Stimulated activated CD4-positive, alpha-beta T cell treated with anti-CD3 and anti-CD28 coated beads, Interleukin-1b, Interleukin-23, amount 100 ng/mL, for 24 hours (primary cell): ENCODE results near the gene CBX7.

Experiments used
- DNase-seq, 4 experiments: peaks; one replicate each; pipeline ENCODE4 v3.0.0-alpha.2; 2020; ENCODE audit warnings: low read depth in 4 of 4, low spot score in 1 of 4

CBX7 gene

GRCh38 chr22:39148026-39148726 lies 4.3 kb downstream of the CBX7 start:
- no peak for DNase-seq

DNA sequence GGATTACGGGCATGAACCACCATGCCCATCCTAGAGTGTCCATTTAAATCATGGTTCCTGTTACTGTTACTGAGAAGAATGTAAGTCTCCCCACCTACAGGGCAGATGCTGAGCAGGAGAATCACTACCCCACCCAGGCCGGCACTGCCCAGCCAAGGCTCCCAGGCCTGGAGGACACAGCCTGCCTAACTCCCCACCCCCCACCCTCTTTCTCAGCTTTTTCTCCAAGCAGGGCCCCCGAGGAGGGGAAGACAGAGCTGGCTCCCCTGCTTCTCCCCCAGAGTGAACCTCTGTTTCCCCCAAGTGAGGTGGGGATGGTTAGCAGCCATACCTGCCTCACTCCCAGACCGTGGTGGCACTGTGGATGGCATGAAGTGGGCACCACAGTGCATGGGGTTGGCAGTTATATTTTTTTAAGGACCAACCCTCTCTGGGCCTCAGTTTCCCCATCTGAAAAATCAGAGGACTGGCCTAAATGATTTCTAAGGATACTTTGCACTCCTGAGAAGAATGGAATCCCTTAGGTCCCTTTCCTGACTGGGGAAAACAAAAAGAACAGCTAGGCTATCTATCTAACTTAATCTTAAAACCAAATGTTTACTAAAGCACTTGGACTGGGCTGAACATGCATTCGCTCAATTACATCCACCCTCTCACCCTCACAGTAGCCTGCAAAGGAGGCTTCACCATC lies 5.0 kb downstream of the CBX7 start:
- no peak for DNase-seq

- DNase-seq: no peak
Measured at GRCh38 chr22:39146256-39147101, 6.0 kb downstream of the CBX7 start.

DNA sequence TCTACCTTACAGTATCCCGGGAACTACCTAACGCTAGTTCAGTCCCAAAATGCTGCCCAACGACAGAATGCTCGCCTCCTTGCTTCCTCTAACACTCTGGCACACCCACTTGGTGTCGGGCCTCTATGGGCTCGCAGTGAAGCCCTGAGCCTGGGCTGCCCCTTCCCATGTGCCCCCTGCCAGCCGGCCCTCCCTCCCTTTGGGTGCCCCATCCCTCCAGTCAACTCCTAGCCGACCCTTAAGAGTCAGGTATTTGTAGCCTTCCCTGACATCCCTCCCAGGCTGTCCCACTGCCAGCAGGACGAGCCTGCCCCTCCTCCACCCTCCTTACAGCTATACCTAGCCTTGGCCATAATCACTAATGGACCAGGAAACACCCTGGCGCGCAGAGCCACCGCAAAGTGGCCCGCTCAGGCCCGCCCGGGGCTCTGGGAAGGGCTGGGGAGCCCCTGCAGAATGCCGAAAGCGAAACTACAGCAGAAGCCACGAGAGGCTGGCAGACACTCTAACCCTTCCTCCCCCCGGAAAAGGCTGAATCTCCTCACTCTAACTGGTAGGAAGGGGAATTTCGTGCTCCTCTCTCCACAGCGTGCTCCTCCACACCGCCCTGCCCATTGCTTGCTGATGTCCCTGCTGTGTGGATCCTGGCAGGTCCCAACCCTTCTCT lies 8.2 kb downstream of the CBX7 start:
- peak in 2 of 4 experiments; percentile 33 to 34 for DNase-seq

DNA sequence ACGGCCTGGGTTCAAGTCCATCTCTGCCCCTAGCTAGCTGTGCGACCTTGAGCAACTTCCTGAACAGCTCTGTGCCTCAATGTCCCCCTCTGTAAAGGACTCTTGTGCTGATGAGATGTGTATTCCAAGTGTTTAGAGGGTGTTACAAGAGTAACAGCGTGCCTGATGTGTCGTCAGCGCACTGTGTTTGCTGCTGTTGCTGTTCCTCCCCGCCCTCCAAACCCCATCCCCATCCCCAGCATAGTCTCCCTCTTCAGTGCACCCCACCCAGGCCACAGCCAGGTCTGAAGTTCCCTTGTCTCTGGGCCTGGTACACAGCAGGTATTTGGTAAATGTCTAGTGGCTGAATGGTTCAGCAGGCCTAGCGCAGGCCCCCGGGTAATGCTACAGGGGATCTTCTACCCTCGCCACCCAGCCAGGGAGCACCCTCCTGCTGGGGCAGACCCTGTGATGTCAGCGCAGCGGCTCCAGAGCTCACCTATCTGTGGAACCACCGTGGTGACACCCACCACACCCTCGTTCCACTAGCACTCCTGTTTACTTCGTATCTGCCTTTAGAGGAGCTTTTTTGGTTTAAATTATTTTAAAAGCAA lies 10.3 kb downstream of the CBX7 start:
- DNase-seq: no peak

DNA sequence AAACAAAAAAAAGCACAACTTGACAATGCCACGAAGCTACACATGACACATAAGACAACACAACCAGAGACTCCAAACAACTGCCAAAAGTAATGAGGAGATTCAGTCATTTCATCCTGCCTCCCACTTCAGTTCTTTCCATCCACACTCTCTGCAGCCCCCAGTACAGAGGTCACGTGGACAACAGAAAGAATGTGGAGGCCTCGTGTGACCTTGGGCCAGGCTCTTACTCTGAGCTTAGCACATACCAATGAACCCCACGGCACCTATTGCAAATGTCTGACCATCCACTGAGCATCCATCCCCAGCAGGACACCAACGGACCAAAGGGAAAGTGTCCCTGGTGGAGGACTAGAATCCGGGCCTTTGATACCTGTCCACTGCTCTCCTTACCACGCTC lies 12.5 kb downstream of the CBX7 start:
- DNase-seq: no peak

- no peak for DNase-seq
Measured at GRCh38 chr22:39138357-39138997, 14.0 kb downstream of the CBX7 start.

DNA sequence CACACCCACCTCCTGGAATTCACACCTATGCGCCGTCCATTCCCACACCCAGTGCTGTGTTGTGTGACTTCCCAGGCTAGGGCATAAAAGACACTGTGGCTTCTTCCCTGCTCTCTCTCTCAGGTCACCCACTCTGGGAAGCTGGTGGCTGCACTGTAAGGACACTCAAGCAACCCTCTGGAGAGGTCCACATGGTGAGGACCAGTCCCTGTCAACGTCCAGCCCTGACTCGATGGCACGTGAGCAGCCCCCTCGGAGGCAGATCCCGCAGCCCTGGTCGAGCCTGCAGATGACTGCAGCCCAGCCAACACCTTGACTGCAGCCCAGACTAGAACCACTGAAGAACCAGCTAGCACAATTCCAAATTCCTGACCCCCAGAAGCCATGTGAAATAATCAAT lies 16.2 kb downstream of the CBX7 start:
- no peak for DNase-seq

DNA sequence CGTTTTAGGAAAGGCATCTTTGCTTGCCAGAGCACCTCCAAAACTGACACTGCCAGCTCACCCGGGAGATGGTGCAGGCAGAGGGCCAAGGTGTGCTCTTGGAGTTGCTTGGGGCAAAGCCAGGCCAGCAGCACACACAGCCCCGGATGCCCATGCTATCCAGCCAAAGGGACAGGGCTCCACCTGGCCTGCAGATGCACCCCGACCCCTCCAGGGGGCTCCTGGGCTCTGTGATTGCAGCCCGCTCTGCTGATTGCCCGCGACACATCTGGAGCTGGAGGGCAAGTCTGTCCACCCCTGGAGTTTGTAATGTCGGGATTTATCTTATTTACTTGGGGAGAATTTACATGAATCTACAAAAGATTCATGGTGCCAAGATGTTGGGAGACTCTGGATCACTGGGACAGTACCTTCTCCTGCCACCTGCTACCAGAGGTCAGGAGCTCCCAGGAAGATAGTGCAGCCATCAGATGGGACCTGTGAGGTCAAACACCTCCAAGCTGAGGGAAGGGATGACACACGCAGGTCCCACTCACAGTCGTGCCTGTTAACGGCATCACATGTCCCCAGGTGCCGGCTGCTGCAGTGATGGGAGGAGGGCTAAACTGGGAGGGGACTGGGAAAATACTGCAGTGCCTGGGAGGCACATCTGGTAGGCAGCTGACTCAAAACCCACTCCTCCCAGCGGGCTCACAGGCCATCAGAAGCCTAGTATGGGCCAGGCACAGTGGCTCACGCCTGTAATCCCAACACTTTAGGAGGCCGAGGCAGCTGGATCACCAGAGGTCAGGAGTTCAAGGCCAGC lies 17.2 kb downstream of the CBX7 start:
- DNase-seq: peak in 1 of 4 experiments; percentile 16

DNA sequence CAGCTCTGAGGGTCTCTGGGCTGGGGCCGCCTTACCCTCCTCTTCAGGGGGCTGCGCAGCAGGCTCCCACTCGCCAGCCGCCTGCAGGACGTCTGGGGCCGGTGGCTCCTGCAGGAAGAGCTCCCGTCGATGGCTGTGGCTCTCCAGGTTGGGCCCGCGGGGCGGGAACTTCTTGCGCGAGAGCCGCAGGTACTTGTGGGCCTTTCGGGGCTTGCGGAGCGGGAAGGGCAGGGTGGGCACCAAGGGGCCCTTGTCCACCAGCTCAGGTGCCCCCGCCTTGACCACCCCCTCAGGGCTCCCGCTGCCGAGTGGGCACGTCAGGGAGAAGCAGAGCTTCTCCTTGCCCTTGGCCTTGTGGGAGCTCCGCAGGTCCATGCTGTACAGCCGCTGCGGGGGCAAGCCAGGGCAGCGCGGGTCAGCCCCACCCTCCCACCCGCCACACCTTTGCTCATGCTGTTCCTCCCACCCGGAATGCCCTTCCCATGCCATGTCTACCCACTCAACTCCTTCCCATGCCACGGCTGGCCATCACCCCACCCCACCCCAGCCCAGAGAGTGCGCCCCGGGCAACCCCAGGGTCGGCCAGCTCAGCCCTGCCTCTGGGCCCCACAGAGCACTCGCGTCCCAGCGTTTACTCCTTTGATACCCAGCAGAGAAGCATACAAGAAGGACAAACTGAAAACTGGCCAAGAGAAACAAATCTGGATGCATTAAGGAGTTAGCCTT lies 18.0 kb downstream of the CBX7 start:
- no peak for DNase-seq

GRCh38 chr22:39133871-39134270 lies 18.6 kb downstream of the CBX7 start:
- DNase-seq: no peak

DNA sequence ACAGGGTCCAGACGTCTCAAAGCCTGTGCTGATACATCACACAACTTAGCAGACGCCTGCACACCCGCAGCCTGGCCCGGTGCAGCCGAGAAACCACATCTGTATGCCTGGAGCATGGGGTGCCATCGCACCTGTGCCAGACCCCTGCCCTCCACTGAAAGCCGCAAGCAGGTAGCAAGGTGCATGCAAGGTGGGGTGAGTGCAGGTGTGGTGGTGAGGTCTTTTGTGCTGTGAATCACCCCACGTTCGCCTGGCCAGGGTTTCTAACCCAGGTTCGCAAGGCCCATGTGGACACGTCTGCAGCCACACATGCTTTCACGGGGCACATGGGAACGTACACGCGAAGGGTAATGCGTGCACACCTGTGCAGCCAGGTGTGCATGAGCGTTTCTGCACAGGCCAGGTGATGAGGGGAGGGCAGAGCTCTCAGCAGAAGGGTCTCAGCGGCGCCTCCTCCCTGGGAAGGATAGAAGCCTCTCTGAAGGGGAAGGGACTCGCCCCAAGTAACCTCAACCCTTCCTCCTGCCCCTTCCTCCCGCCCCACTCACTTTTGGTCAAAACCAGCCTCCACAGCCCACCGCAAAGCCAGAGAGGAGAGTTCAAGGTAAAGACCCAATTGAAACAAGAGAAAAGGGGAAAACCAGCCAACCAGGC lies 19.5 kb downstream of the CBX7 start:
- DNase-seq: no peak

- DNase-seq: no peak
Measured at GRCh38 chr22:39132281-39132680, 20.2 kb downstream of the CBX7 start.

GRCh38 chr22:39130892-39131855 lies 21.3 kb downstream of the CBX7 start:
- DNase-seq: no peak

DNA sequence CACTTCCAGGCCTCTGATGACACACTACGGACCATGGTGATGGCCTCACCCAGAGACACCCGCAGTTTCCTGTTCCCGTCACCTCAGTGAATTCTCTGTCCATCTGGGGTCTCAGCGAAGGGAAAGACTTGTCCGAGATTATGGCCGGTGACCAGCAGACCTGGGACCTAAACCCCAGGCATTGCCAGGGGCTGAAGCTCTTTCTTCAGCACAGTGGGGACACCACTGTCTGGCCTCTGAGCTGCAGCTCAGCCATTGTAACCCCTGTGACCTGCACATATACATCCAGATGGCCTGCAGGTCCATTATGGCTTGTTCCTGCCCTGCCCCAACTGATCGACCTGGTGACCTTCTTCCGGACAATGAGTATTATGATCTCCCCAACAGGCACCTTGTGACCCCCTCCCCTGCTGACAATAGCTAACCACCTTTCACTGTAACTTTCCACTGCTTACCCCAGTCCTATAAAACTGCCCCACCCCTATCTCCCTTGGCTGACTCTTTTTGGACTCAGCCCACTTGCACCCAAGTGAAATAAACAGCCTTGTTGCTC lies 22.3 kb downstream of the CBX7 start:
- no peak for DNase-seq

DNA sequence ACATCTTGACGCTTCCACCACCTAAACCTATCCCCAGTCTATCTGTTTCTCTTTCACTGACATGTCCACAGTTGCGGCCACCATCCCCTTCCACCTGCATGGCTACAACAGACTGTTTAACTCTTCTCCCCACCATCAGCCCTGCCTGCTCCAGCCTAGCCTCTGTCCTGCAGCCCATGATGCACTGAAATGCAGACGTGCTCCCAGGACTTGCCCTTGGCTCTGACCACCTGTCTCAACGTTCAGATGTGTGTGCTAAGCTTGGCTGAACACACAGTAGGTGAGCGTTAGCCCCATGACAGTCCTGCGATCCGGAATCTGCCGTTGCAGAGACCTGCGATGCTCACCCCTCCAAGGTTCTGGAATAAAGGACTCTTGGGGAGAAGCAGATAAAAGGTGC lies 22.7 kb downstream of the CBX7 start:
- DNase-seq: no peak

GRCh38 chr22:39129081-39129480 lies 23.4 kb downstream of the CBX7 start:
- DNase-seq: no peak
